ENCODE results near the gene TMEM161B. TPM values are rescaled to one million over a fixed set of nuclear protein-coding genes. Genes with fewer than 3 reads are reported as not detected.
"Not testable (repeated sequence)": the region's sequence is repeated elsewhere in the genome, so short reads cannot be mapped to it uniquely, and the experiment has no call there.

The TMEM161B gene
- total RNA-seq, 4 donors from 2014 or later: 16.3 to 20.5 (median 18.7) TPM

- Histone ChIP-seq H3K4me3 (no peak overlapping the region), H3K36me3 (peaks cover 0 to 47% (median 0%) of the 10 kb centered on the region in 3 donors), H3K9me3 (peaks cover 0 to 43% (median 11%) of the 10 kb centered on the region in 4 donors), H3K27me3 (no peaks in the 10 kb centered on the region), H3K4me1 (no peaks in the 10 kb centered on the region), H3K27ac (no peak overlapping the region)
- no peak for DNase-seq (ENCODE audit: low spot score in 2 of 2)
- TF ChIP-seq CTCF (IDR thresholded peaks at IDR 0.05) (no peak), POLR2A (IDR thresholded peaks at IDR 0.05) (no peak), EP300 (IDR thresholded peaks at IDR 0.05) (no peak)
- WGBS, 2 donors: 96% methylated on average over 9 of the region's 9 CpGs
These were observed 80.0 kb downstream of the TMEM161B start for GRCh38 chr5:88188458-88189132.

GRCh38 chr5:88183255-88183654, 85.4 kb downstream of the TMEM161B start:
- H3K9me3 ChIP-seq: peaks cover 0 to 22% (median 4%) of the 10 kb centered on the region in 4 donors
- no peak for TF ChIP-seq EP300 (IDR thresholded peaks at IDR 0.05)
- no peak for TF ChIP-seq POLR2A (IDR thresholded peaks at IDR 0.05)
- no peak for TF ChIP-seq CTCF (IDR thresholded peaks at IDR 0.05)
- H3K4me1 ChIP-seq: no peaks in the 10 kb centered on the region
- no peak overlapping the region for H3K27ac ChIP-seq
- peaks cover 0 to 12% (median 0%) of the 10 kb centered on the region in 3 donors for H3K36me3 ChIP-seq
- H3K4me3 ChIP-seq: no peak overlapping the region
- H3K27me3 ChIP-seq: no peaks in the 10 kb centered on the region
- DNase-seq (ENCODE audit: low spot score in 2 of 2): no peak

GRCh38 chr5:88177486-88177885, 91.2 kb downstream of the TMEM161B start:
- not testable (repeated sequence) for DNase-seq (ENCODE audit: low spot score in 2 of 2); H3K36me3 ChIP-seq; H3K4me3 ChIP-seq; H3K27ac ChIP-seq; H3K27me3 ChIP-seq; H3K4me1 ChIP-seq; H3K9me3 ChIP-seq
- 90 to 93% methylated on average over 13 of the region's 13 CpGs for WGBS, 2 donors

GRCh38 chr5:88172847-88173758, 95.5 kb downstream of the TMEM161B start:
- Histone ChIP-seq H3K27ac (no peak overlapping the region), H3K36me3 (no peaks in the 10 kb centered on the region), H3K9me3 (peaks cover 0 to 9% (median 0%) of the 10 kb centered on the region in 4 donors), H3K4me1 (no peaks in the 10 kb centered on the region), H3K27me3 (no peaks in the 10 kb centered on the region), H3K4me3 (no peak overlapping the region)
- 50 to 59% methylated on average over 14 of the region's 14 CpGs for WGBS, 2 donors
- TF ChIP-seq POLR2A (IDR thresholded peaks at IDR 0.05): no peak
- TF ChIP-seq EP300 (IDR thresholded peaks at IDR 0.05): no peak
- no peak for TF ChIP-seq CTCF (IDR thresholded peaks at IDR 0.05)
- DNase-seq (ENCODE audit: low spot score in 2 of 2): no peak

GRCh38 chr5:88159591-88159990, 109.1 kb downstream of the TMEM161B start:
- Histone ChIP-seq H3K9me3 (peaks cover 0 to 4% (median 0%) of the 10 kb centered on the region in 4 donors), H3K27ac (no peak overlapping the region), H3K4me3 (no peak overlapping the region), H3K4me1 (no peaks in the 10 kb centered on the region), H3K36me3 (no peaks in the 10 kb centered on the region), H3K27me3 (no peaks in the 10 kb centered on the region)
- TF ChIP-seq CTCF (IDR thresholded peaks at IDR 0.05) (no peak), POLR2A (IDR thresholded peaks at IDR 0.05) (no peak), EP300 (IDR thresholded peaks at IDR 0.05) (no peak)
- no peak for DNase-seq (ENCODE audit: low spot score in 2 of 2)
- 60 to 65% methylated on average over 7 of the region's 7 CpGs for WGBS, 2 donors
